PC-3 (cell line): ENCODE data around the gene MIXL1. TPM values are rescaled to one million over a fixed set of nuclear protein-coding genes. Genes with fewer than 3 reads are reported as not detected.
"Not testable (repeated sequence)": the region's sequence is repeated elsewhere in the genome, so short reads cannot be mapped to it uniquely, and the experiment has no call there.

Experiments
- ATAC-seq: fragments of 200-7000 bp; cut with Tn5 transposase; 2 replicates; pipeline ENCODE4 v1.9.1; 2020; ENCODE audit warnings: mild to moderate bottlenecking, moderate library complexity
- BruUV-seq: library from RNA; stranded (reverse); fragments of 400-500 nt; replicated peaks from 2 replicates; lab custom pipeline; 2021; lab: Mats Ljungman, UMichigan
- CTCF ChIA-PET: fragments of 300-600 bp; sonication (Branson Sonifier 250); formaldehyde crosslinking; loops from one replicate; lab custom pipeline; 2022; ENCODE audit warnings: antibody characterized with exemption; lab: Charles Lee
- POLR2A ChIA-PET: fragments of 300-600 bp; sonication (Branson Sonifier 250); formaldehyde crosslinking; loops from one replicate; lab custom pipeline; 2022; ENCODE audit warnings: antibody characterized with exemption; ENCODE audit not compliant: unreplicated experiment; lab: Charles Lee
- DNase-seq: peaks from one replicate; pipeline ENCODE4 v3.0.0-alpha.2; 2015
- H2AFZ ChIP-seq: fragments of 300-600 bp; sonication (generic); 2 replicates; pipeline ENCODE4 v1.6.0; 2016; ENCODE audit warnings: antibody characterized with exemption, low read length
- H3F3A ChIP-seq: fragments of 300-600 bp; sonication (generic); one replicate; pipeline ENCODE4 v1.6.0; 2017; ENCODE audit warnings: antibody characterized with exemption, low read length, control low read depth, mild to moderate bottlenecking; ENCODE audit not compliant: unreplicated experiment
- H3K27ac ChIP-seq: fragments of 300-600 bp; sonication (generic); 2 replicates; pipeline ENCODE4 v1.5.1; 2016; ENCODE audit warnings: mild to moderate bottlenecking, low read length
- H3K27me3 ChIP-seq: fragments of 300-600 bp; sonication (generic); 2 replicates; pipeline ENCODE4 v1.6.1; 2016; ENCODE audit warnings: low read length, mixed read lengths
- H3K36me3 ChIP-seq: fragments of 300-600 bp; sonication (generic); 2 replicates; pipeline ENCODE4 v1.6.1; 2016; ENCODE audit warnings: low read depth, mixed run types, low read length, mixed read lengths
- H3K4me1 ChIP-seq: fragments of 300-600 bp; sonication (generic); 2 replicates; pipeline ENCODE4 v1.5.1; 2016; ENCODE audit warnings: low read length; ENCODE audit not compliant: insufficient read depth
- H3K4me2 ChIP-seq: fragments of 300-600 bp; sonication (generic); 2 replicates; pipeline ENCODE4 v1.6.0; 2016; ENCODE audit warnings: low read length
- H3K4me3 ChIP-seq: fragments of 300-600 bp; sonication (generic); 2 replicates; pipeline ENCODE4 v1.5.1; 2016; ENCODE audit warnings: mild to moderate bottlenecking, low read length, mixed read lengths
- H3K79me2 ChIP-seq: fragments of 300-600 bp; sonication (generic); 2 replicates; pipeline ENCODE4 v1.6.1; 2017; ENCODE audit warnings: low read length, mixed read lengths
- H3K9ac ChIP-seq: fragments of 300-600 bp; sonication (generic); 2 replicates; pipeline ENCODE4 v1.6.0; 2016; ENCODE audit warnings: mild to moderate bottlenecking, low read length
- H3K9me2 ChIP-seq: fragments of 300-600 bp; sonication (generic); replicated peaks from 2 replicates; pipeline ENCODE4 v1.6.1; 2016; ENCODE audit warnings: mixed run types, low read length, mixed read lengths
- H3K9me3 ChIP-seq: fragments of 300-600 bp; sonication (generic); 2 replicates; pipeline ENCODE4 v1.6.1; 2016; ENCODE audit warnings: low read length, mixed read lengths
- H4K20me1 ChIP-seq: fragments of 300-600 bp; sonication (generic); 2 replicates; pipeline ENCODE4 v1.6.1; 2016; ENCODE audit warnings: low read length, mixed read lengths
- EZH2 ChIP-seq: fragments of 300-600 bp; sonication (generic); IDR thresholded peaks from one replicate; pipeline ENCODE4 v1.6.1; 2017; ENCODE audit warnings: antibody characterized with exemption, mild to moderate bottlenecking, low read length; ENCODE audit not compliant: unreplicated experiment
- EZH2phosphoT487 ChIP-seq: fragments of 300-600 bp; sonication (generic); IDR thresholded peaks from 2 replicates; pipeline ENCODE4 v1.6.1; 2018; ENCODE audit warnings: mild to moderate bottlenecking, antibody characterized with exemption, low read length, borderline replicate concordance
- intact Hi-C: fragments of 100-400 bp; cut with micrococcal nuclease; formaldehyde crosslinking; loops from 2 replicates; pipeline ENCODE4 v1.9.0; 2023
- total RNA-seq: library from RNA; depleted of rRNA; stranded (reverse); fragments of >200 nt; gene quantifications from 2 replicates; pipeline ENCODE4 v1.2.3, GENCODE V29; 2014
- TF ChIP-seq, protein P1 (sequence below): fragments of 300-600 bp; sonication (generic); conservative IDR thresholded peaks from 2 replicates; pipeline ENCODE4 v1.5.1; 2017; ENCODE audit warnings: antibody characterized with exemption, low read depth, mild to moderate bottlenecking, low read length

The MIXL1 gene
- total RNA-seq, 1 experiment from 2014 or later: not detected

DNA sequence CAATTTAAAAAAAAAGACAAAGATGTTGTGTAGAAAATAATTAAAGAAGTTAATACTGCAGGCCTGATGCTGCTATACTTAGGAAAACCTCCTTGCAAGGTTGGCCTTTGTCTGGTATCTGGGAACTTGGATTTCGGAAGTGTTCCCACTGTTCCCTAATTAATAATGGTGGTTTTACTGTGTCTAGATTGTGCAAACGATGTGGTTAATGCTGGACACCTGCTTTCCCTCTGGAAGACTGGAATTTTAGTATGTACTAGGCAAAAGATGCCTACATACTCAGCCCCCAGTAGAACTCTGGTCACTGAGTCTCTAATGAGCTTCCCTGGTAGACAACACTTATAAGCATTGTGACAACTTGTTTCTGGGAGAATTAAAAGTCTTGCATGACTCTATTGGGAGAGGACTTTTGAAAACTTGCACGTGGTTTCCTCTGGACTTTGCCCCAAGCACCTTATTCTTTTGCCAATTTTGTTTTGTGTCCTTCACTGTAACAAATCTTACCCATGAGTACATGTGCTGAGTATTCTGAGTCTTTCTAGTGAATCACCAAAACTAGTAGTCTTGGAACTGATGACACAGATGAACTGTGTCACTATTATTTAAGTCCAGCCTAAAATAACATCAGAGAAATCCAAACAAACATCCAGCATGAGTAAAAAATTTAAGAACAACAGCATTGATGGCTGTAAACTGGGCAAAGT is 45.1 kb downstream of the MIXL1 start:
- H3K27ac ChIP-seq: peak overlapping the region; percentile 21
- no peak overlapping the region for H3K4me2 ChIP-seq
- CTCF ChIA-PET: no interaction called here
- H3K36me3 ChIP-seq: peaks cover 28% of the 10 kb centered on the region
- no peaks in the 10 kb centered on the region for H3K27me3 ChIP-seq
- H4K20me1 ChIP-seq: no peaks in the 10 kb centered on the region
- POLR2A ChIA-PET: no interaction called here
- no peak overlapping the region for H3K9ac ChIP-seq
- ATAC-seq (peak; percentile 92), DNase-seq (peak; percentile 64)
- no peaks in the 10 kb centered on the region for H3K9me2 ChIP-seq
- H3K79me2 ChIP-seq: no peaks in the 10 kb centered on the region
- no peaks in the 10 kb centered on the region for H3F3A ChIP-seq
- intact Hi-C loops: no loop called here
- TF ChIP-seq EZH2phosphoT487: no peak
- no peak for TF ChIP-seq EZH2
- TF ChIP-seq, protein P1, sequence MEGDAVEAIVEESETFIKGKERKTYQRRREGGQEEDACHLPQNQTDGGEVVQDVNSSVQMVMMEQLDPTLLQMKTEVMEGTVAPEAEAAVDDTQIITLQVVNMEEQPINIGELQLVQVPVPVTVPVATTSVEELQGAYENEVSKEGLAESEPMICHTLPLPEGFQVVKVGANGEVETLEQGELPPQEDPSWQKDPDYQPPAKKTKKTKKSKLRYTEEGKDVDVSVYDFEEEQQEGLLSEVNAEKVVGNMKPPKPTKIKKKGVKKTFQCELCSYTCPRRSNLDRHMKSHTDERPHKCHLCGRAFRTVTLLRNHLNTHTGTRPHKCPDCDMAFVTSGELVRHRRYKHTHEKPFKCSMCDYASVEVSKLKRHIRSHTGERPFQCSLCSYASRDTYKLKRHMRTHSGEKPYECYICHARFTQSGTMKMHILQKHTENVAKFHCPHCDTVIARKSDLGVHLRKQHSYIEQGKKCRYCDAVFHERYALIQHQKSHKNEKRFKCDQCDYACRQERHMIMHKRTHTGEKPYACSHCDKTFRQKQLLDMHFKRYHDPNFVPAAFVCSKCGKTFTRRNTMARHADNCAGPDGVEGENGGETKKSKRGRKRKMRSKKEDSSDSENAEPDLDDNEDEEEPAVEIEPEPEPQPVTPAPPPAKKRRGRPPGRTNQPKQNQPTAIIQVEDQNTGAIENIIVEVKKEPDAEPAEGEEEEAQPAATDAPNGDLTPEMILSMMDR: no peak
- H3K4me1 ChIP-seq: peaks cover 14% of the 10 kb centered on the region
- H3K9me3 ChIP-seq: no peaks in the 10 kb centered on the region
- H2AFZ ChIP-seq: no peak overlapping the region
- H3K4me3 ChIP-seq: no peak overlapping the region
- BruUV-seq: no TSS peak

GRCh38 chr1:226272233-226272902 is 48.9 kb downstream of the MIXL1 start:
- H3K79me2 ChIP-seq, DNase-seq, H3K9me2 ChIP-seq, intact Hi-C loops, H3K4me3 ChIP-seq, H4K20me1 ChIP-seq, H3K4me2 ChIP-seq, H3K9ac ChIP-seq, H3F3A ChIP-seq, H3K9me3 ChIP-seq, H2AFZ ChIP-seq, BruUV-seq, H3K27ac ChIP-seq, ATAC-seq, CTCF ChIA-PET, H3K27me3 ChIP-seq: not testable (repeated sequence)
- Histone ChIP-seq H3K36me3 (peaks cover 35% of the 10 kb centered on the region), H3K4me1 (peaks cover 25% of the 10 kb centered on the region)
- POLR2A ChIA-PET: interaction anchor here (0.7 kb wide), 1 partner anchor 899 kb away, joined by 13 read pairs; no protein-coding TSS in a partner anchor

DNA sequence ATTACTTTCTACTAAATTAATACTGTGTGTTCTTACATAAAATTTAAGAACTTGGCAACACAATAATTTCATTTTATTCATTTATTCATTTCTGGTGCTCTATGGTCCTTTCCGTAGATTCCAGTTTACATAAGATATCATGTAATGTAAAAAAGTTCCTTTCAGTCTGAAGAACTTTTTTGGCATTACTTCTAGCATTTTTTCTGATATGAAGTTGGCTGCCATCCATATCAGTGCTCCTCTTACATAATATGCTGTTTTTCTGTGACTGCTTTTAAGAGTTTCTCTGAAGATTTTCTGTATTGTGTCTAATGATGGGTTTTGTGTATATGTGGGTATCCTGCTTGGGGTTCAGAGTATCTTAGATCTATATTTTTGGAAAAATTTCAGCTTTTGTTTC is 50.7 kb downstream of the MIXL1 start:
- no peaks in the 10 kb centered on the region for H3F3A ChIP-seq
- POLR2A ChIA-PET: no interaction called here
- intact Hi-C loops: no loop called here
- no peaks in the 10 kb centered on the region for H3K9me3 ChIP-seq
- H3K27me3 ChIP-seq: no peaks in the 10 kb centered on the region
- BruUV-seq: no TSS peak
- no peak overlapping the region for H2AFZ ChIP-seq
- H3K9ac ChIP-seq: no peak overlapping the region
- CTCF ChIA-PET: no interaction called here
- no peaks in the 10 kb centered on the region for H3K79me2 ChIP-seq
- H3K27ac ChIP-seq: no peak overlapping the region
- H3K36me3 ChIP-seq: peaks cover 27% of the 10 kb centered on the region
- peaks cover 16% of the 10 kb centered on the region for H3K4me1 ChIP-seq
- no peaks in the 10 kb centered on the region for H3K9me2 ChIP-seq
- TF ChIP-seq, protein P1: no peak
- TF ChIP-seq EZH2phosphoT487 (no peak), EZH2 (no peak)
- ATAC-seq: no peak
- DNase-seq: no peak
- no peak overlapping the region for H3K4me2 ChIP-seq
- H3K4me3 ChIP-seq: no peak overlapping the region
- 0 out of 2 replicates have a peak, but pooled peaks cover 3% of the 10 kb centered on the region for H4K20me1 ChIP-seq
